GM12891 (cell line): ENCODE results near the gene USP15.

Source experiments
- PAX5 ChIP-seq: IDR thresholded peaks from 2 replicates; pipeline ENCODE4 v1.6.1; 2011; ENCODE audit warnings: low read length, moderate library complexity, mild to moderate bottlenecking; ENCODE audit not compliant: insufficient read depth, severe bottlenecking
- POLR2A ChIP-seq: IDR thresholded peaks from 2 replicates; pipeline ENCODE4 v1.6.1; 2011; ENCODE audit warnings: low read depth, low read length, control low read depth
- POLR2AphosphoS5 ChIP-seq: IDR thresholded peaks from 2 replicates; pipeline ENCODE4 v1.6.1; 2011; ENCODE audit warnings: low read depth, low read length, control low read depth
- POU2F2 ChIP-seq: IDR thresholded peaks from 2 replicates; pipeline ENCODE4 v1.6.1; 2011; ENCODE audit warnings: low read depth, mild to moderate bottlenecking, control low read depth, low read length, moderate library complexity
- SPI1 ChIP-seq: IDR thresholded peaks from 2 replicates; pipeline ENCODE4 v1.6.1; 2011; ENCODE audit warnings: low read depth, low read length, control low read depth
- TAF1 ChIP-seq: IDR thresholded peaks from 2 replicates; pipeline ENCODE4 v1.6.1; 2011; ENCODE audit warnings: low read depth, low read length, control low read depth

- TF ChIP-seq POU2F2 (no peak), POLR2AphosphoS5 (no peak), POLR2A (no peak), TAF1 (no peak), SPI1 (no peak), PAX5 (no peak)
Observed at GRCh38 chr12:62335796-62336195, 75.6 kb downstream of the USP15 start.
